ENCODE data around the gene PNPLA8.

Gene PNPLA8

DNA sequence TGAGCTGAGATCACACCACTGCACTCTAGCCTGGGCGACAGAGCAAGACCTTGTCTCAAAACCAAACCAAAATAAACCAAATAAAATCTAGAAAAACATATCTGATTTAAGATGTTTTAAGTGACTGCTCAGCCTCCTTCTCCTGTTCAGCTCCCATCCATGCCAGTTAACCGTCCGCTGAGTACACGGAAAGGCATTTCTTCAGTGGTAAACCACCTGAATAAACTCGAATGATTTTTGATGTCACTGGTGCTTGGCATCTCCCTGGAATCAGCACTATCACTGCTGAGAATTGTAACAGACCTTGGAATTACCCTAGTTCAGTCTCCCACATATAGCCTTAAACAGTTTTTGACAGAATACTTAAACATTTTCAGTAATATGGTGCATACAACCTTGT lies 45.6 kb downstream of the PNPLA8 start:
- no peak overlapping the region for H3K27ac ChIP-seq (ENCODE audit: extremely low read depth, low read depth, low read length)
- no peak overlapping the region for H3K4me3 ChIP-seq (ENCODE audit: low read depth, low read length)
- no peak for TF ChIP-seq ZNF600 (tag by site-specific recombination; IDR thresholded peaks at IDR 0.05)
- TF ChIP-seq ZEB2 (tag by site-specific recombination; IDR thresholded peaks at IDR 0.05): no peak
- TF ChIP-seq ZNF19 (tag by site-specific recombination; IDR thresholded peaks at IDR 0.05; ENCODE audit: low read depth): no peak
- no peak for TF ChIP-seq ZNF76 (tag by site-specific recombination; IDR thresholded peaks at IDR 0.05; ENCODE audit: borderline replicate concordance, low read depth)
- TF ChIP-seq, protein P1, sequence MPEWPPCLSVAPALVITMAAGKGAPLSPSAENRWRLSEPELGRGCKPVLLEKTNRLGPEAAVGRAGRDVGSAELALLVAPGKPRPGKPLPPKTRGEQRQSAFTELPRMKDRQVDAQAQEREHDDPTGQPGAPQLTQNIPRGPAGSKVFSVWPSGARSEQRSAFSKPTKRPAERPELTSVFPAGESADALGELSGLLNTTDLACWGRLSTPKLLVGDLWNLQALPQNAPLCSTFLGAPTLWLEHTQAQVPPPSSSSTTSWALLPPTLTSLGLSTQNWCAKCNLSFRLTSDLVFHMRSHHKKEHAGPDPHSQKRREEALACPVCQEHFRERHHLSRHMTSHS (tag by site-specific recombination; IDR thresholded peaks at IDR 0.05): no peak
- TF ChIP-seq ZNF571 (tag by site-specific recombination; IDR thresholded peaks at IDR 0.05): no peak
- TF ChIP-seq HIC1 (tag by site-specific recombination; IDR thresholded peaks at IDR 0.05): no peak
- no peak for TF ChIP-seq ZNF558 (tag by site-specific recombination; IDR thresholded peaks at IDR 0.05)
- TF ChIP-seq, protein P2, sequence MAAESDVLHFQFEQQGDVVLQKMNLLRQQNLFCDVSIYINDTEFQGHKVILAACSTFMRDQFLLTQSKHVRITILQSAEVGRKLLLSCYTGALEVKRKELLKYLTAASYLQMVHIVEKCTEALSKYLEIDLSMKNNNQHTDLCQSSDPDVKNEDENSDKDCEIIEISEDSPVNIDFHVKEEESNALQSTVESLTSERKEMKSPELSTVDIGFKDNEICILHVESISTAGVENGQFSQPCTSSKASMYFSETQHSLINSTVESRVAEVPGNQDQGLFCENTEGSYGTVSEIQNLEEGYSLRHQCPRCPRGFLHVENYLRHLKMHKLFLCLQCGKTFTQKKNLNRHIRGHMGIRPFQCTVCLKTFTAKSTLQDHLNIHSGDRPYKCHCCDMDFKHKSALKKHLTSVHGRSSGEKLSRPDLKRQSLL (tag by site-specific recombination; IDR thresholded peaks at IDR 0.05): no peak
- TF ChIP-seq ZNF776 (tag by site-specific recombination; IDR thresholded peaks at IDR 0.05; ENCODE audit: borderline replicate concordance): no peak
- TF ChIP-seq, protein P3, sequence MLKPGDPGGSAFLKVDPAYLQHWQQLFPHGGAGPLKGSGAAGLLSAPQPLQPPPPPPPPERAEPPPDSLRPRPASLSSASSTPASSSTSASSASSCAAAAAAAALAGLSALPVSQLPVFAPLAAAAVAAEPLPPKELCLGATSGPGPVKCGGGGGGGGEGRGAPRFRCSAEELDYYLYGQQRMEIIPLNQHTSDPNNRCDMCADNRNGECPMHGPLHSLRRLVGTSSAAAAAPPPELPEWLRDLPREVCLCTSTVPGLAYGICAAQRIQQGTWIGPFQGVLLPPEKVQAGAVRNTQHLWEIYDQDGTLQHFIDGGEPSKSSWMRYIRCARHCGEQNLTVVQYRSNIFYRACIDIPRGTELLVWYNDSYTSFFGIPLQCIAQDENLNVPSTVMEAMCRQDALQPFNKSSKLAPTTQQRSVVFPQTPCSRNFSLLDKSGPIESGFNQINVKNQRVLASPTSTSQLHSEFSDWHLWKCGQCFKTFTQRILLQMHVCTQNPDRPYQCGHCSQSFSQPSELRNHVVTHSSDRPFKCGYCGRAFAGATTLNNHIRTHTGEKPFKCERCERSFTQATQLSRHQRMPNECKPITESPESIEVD (tag by site-specific recombination; IDR thresholded peaks at IDR 0.05): no peak
- TF ChIP-seq, protein P4, sequence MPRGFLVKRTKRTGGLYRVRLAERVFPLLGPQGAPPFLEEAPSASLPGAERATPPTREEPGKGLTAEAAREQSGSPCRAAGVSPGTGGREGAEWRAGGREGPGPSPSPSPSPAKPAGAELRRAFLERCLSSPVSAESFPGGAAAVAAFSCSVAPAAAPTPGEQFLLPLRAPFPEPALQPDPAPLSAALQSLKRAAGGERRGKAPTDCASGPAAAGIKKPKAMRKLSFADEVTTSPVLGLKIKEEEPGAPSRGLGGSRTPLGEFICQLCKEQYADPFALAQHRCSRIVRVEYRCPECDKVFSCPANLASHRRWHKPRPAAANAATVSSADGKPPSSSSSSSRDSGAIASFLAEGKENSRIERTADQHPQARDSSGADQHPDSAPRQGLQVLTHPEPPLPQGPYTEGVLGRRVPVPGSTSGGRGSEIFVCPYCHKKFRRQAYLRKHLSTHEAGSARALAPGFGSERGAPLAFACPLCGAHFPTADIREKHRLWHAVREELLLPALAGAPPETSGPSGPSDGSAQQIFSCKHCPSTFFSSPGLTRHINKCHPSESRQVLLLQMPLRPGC (tag by site-specific recombination; IDR thresholded peaks at IDR 0.05): no peak
- no peak for TF ChIP-seq ZNF707 (tag by site-specific recombination; IDR thresholded peaks at IDR 0.05)
- TF ChIP-seq ZNF677 (tag by site-specific recombination; IDR thresholded peaks at IDR 0.05): no peak
- ChIA-PET POLR2A (no interaction called here), CTCF (interaction anchor here (0.6 to 1.1 kb wide), 2 partner anchors 14 to 390 kb away, joined by 3 read pairs; no protein-coding TSS in a partner anchor)
- H3K9me3 ChIP-seq (ENCODE audit: control insufficient read depth, insufficient read depth, low read depth, low read length): no peaks in the 10 kb centered on the region
- H3K36me3 ChIP-seq (ENCODE audit: control insufficient read depth in 2 of 2, insufficient read depth in 1 of 2, low read length in 2 of 2): peaks cover 0 to 3% of the 10 kb centered on the region in 2 experiments; a peak in 1 of 3 replicates
- no peaks in the 10 kb centered on the region for H3K4me1 ChIP-seq (ENCODE audit: control insufficient read depth, insufficient read depth, low read length)

DNA sequence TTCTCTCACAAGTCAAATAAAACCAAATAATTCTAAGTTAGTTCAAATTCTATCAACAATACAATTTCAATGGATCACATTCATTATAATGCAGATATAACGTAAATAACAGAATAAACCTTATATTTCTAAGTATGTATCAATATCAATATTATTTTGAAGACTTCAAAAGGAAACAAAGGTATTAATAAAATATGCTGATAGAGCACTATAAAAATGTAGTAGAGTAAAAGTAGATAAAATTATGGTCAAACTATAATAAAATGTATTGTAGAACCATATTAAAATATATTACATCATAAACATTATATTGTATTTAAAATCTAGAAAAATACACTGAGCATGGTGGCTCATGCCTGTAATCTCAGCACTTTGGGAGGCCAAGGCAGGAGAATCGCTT lies 46.2 kb downstream of the PNPLA8 start:
- no peak overlapping the region for H3K27ac ChIP-seq (ENCODE audit: extremely low read depth, low read depth, low read length)
- peaks cover 0 to 3% of the 10 kb centered on the region in 2 experiments; a peak in 1 of 3 replicates for H3K36me3 ChIP-seq (ENCODE audit: control insufficient read depth in 2 of 2, insufficient read depth in 1 of 2, low read length in 2 of 2)
- H3K4me1 ChIP-seq (ENCODE audit: control insufficient read depth, insufficient read depth, low read length): no peaks in the 10 kb centered on the region
- POLR2A ChIA-PET: no interaction called here
- no peaks in the 10 kb centered on the region for H3K9me3 ChIP-seq (ENCODE audit: control insufficient read depth, insufficient read depth, low read depth, low read length)
- H3K4me3 ChIP-seq (ENCODE audit: low read depth, low read length): no peak overlapping the region
- CTCF ChIA-PET: no interaction called here
- TF ChIP-seq ZNF138 (tag by site-specific recombination; IDR thresholded peaks at IDR 0.05; ENCODE audit: borderline replicate concordance): no peak
- TF ChIP-seq ZNF654 (tag by site-specific recombination; IDR thresholded peaks at IDR 0.05; ENCODE audit: low read depth): no peak
- no peak for TF ChIP-seq GLI2 (tag by site-specific recombination; IDR thresholded peaks at IDR 0.05; ENCODE audit: borderline replicate concordance, low read depth)
- TF ChIP-seq ZNF48 (tag by site-specific recombination; IDR thresholded peaks at IDR 0.05): no peak
- TF ChIP-seq SCRT2 (tag by site-specific recombination; IDR thresholded peaks at IDR 0.05): no peak
- TF ChIP-seq ZNF830 (tag by site-specific recombination; IDR thresholded peaks at IDR 0.05; ENCODE audit: low read depth): no peak
- no peak for TF ChIP-seq ZNF585B (tag by site-specific recombination; IDR thresholded peaks at IDR 0.05)
- TF ChIP-seq ZNF530 (tag by site-specific recombination; IDR thresholded peaks at IDR 0.05; ENCODE audit: low read depth): no peak
- TF ChIP-seq, protein P5, sequence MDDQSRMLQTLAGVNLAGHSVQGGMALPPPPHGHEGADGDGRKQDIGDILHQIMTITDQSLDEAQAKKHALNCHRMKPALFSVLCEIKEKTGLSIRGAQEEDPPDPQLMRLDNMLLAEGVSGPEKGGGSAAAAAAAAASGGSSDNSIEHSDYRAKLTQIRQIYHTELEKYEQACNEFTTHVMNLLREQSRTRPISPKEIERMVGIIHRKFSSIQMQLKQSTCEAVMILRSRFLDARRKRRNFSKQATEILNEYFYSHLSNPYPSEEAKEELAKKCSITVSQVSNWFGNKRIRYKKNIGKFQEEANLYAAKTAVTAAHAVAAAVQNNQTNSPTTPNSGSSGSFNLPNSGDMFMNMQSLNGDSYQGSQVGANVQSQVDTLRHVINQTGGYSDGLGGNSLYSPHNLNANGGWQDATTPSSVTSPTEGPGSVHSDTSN (CRISPR knock-in tag; IDR thresholded peaks at IDR 0.05): no peak
- no peak for TF ChIP-seq ZNF404 (tag by site-specific recombination; IDR thresholded peaks at IDR 0.05)
- TF ChIP-seq, protein P6, sequence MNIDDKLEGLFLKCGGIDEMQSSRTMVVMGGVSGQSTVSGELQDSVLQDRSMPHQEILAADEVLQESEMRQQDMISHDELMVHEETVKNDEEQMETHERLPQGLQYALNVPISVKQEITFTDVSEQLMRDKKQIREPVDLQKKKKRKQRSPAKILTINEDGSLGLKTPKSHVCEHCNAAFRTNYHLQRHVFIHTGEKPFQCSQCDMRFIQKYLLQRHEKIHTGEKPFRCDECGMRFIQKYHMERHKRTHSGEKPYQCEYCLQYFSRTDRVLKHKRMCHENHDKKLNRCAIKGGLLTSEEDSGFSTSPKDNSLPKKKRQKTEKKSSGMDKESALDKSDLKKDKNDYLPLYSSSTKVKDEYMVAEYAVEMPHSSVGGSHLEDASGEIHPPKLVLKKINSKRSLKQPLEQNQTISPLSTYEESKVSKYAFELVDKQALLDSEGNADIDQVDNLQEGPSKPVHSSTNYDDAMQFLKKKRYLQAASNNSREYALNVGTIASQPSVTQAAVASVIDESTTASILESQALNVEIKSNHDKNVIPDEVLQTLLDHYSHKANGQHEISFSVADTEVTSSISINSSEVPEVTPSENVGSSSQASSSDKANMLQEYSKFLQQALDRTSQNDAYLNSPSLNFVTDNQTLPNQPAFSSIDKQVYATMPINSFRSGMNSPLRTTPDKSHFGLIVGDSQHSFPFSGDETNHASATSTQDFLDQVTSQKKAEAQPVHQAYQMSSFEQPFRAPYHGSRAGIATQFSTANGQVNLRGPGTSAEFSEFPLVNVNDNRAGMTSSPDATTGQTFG (tag by site-specific recombination; IDR thresholded peaks at IDR 0.05; ENCODE audit: borderline replicate concordance): no peak

Measured in HEK293 (cell line).